ENCODE measurements around the gene CST9.

DNA sequence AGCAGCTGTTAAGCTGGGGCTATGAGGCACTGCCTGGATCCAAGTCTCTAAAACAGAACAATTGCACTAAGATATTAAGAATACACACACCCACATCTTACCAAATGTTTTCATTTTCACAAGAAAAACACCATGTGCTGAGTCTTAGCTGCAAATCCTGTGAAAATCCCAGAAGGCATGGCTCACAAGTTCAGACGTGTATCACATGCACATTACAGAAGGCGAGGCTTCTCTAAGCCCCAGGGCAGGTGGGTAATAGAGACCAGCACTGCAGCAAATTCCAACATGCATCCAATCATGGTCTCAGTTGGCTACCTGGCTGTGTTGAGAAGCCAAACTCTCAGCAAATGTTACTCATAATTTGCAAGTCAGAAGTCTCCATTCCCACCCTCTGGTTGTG, 48.3 kb upstream of the CST9 start:
- TF ChIP-seq, protein P1, sequence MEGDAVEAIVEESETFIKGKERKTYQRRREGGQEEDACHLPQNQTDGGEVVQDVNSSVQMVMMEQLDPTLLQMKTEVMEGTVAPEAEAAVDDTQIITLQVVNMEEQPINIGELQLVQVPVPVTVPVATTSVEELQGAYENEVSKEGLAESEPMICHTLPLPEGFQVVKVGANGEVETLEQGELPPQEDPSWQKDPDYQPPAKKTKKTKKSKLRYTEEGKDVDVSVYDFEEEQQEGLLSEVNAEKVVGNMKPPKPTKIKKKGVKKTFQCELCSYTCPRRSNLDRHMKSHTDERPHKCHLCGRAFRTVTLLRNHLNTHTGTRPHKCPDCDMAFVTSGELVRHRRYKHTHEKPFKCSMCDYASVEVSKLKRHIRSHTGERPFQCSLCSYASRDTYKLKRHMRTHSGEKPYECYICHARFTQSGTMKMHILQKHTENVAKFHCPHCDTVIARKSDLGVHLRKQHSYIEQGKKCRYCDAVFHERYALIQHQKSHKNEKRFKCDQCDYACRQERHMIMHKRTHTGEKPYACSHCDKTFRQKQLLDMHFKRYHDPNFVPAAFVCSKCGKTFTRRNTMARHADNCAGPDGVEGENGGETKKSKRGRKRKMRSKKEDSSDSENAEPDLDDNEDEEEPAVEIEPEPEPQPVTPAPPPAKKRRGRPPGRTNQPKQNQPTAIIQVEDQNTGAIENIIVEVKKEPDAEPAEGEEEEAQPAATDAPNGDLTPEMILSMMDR (IDR thresholded peaks at IDR 0.05) = no peak
- TF ChIP-seq POLR2AphosphoS5 (IDR thresholded peaks at IDR 0.05) = no peak
- TF ChIP-seq EP300 (IDR thresholded peaks at IDR 0.05) = no peak
- TF ChIP-seq POLR2A (IDR thresholded peaks at IDR 0.05) = no peak

Measured in gastroesophageal sphincter (tissue), 3 donors.